22Rv1 (cell line): ENCODE data around the gene KDM4D.

Experiments
- ZFX ChIP-seq: fragments of 450-650 bp; IDR thresholded peaks from 2 replicates; pipeline ENCODE4 v1.6.1; 2017; ENCODE audit warnings: antibody characterized with exemption, borderline replicate concordance
- TF ChIP-seq, protein P1 (sequence below): fragments of 450-650 bp; IDR thresholded peaks from 2 replicates; pipeline ENCODE4 v1.5.1; 2017; ENCODE audit warnings: mild to moderate bottlenecking

DNA sequence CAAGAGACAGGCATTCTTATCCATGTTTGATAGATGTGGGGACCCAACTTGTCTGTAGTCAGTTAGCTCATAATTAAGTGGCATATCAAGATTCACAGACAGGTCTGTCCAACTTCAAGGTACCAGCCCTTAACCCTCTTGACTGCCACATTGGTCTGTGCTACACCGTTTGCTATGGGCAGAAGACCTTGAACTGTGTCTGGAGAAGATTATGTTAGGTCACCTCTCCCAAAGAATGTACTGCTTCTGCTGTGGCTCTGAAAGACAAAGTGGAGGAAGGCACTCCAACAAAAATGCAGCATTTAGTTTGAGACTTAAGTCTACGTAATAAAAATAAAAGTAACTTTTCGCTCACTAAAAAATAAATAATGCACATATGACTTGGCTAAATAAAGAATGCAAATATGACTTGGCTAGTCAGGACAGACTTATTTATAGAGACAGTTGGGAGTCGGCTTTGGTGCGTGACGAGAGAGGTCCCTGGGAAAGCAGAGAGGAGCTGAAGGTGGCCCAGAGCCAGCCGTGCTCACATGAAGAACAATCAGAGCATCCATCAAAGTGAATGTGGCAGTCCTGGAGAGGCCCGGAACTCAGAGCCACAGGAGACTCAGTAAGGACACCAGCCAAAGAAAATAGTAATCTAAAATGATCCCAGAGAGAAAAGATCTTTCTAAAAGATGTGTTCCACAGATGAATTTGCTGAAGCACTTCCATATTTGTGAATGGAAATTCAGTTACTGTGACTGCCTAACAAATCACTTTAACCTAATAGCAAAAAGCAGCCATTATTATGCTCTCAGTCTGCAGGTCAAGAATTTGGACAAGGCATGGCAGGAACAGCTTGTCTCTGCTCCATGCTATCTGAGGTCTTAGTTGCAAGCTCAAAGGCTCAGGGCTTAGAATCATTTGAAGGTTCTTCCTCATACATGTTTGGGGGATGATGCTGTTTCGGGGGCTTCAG is 35.1 kb upstream of the KDM4D start:
- TF ChIP-seq, protein P1, sequence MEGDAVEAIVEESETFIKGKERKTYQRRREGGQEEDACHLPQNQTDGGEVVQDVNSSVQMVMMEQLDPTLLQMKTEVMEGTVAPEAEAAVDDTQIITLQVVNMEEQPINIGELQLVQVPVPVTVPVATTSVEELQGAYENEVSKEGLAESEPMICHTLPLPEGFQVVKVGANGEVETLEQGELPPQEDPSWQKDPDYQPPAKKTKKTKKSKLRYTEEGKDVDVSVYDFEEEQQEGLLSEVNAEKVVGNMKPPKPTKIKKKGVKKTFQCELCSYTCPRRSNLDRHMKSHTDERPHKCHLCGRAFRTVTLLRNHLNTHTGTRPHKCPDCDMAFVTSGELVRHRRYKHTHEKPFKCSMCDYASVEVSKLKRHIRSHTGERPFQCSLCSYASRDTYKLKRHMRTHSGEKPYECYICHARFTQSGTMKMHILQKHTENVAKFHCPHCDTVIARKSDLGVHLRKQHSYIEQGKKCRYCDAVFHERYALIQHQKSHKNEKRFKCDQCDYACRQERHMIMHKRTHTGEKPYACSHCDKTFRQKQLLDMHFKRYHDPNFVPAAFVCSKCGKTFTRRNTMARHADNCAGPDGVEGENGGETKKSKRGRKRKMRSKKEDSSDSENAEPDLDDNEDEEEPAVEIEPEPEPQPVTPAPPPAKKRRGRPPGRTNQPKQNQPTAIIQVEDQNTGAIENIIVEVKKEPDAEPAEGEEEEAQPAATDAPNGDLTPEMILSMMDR: no peak
- no peak for TF ChIP-seq ZFX
